Natural killer cell (primary cell): ENCODE results near the gene MAD1L1. TPM values are rescaled to one million over a fixed set of nuclear protein-coding genes. Genes with fewer than 3 reads are reported as not detected.

Experiments used
- ATAC-seq, 3 donors: fragments of 150-1000 bp in 2 of 3; fragments of 200-7000 bp in 1 of 3; cut with Tn5 transposase; 1 replicate in 1 of 3; 2 replicates in 2 of 3; pipeline ENCODE4 v1.10.0; 2021; ENCODE audit warnings: mild to moderate bottlenecking in 2 of 3, moderate library complexity in 2 of 3
- DNase-seq, 2 donors: peaks; one replicate each; pipeline versions ENCODE4 v3.0.0 to v3.0.0-alpha.2; 2013 to 2021; ENCODE audit warnings: mixed read lengths in 1 of 2
- H3K27ac ChIP-seq: one replicate; pipeline ENCODE4 v1.5.1; 2013; ENCODE audit warnings: mild to moderate bottlenecking, low read length
- H3K27me3 ChIP-seq: one replicate; pipeline ENCODE4 v1.6.1; 2013; ENCODE audit warnings: low read length; ENCODE audit not compliant: control insufficient read depth, insufficient read depth
- H3K36me3 ChIP-seq: one replicate; pipeline ENCODE4 v1.6.1; 2013; ENCODE audit warnings: low read length; ENCODE audit not compliant: control insufficient read depth, insufficient read depth
- H3K4me1 ChIP-seq: one replicate; pipeline ENCODE4 v1.6.1; 2013; ENCODE audit warnings: low read length; ENCODE audit not compliant: control insufficient read depth, insufficient read depth
- H3K4me3 ChIP-seq: one replicate; pipeline ENCODE4 v1.5.1; 2013; ENCODE audit warnings: low read length
- H3K9me3 ChIP-seq: one replicate; pipeline ENCODE4 v1.6.1; 2013; ENCODE audit warnings: low read length; ENCODE audit not compliant: control insufficient read depth, insufficient read depth
- H3K27ac Mint-ChIP-seq, 2 donors: one replicate each; pipeline ENCODE4 v1.8.0; 2022; ENCODE audit warnings: mild to moderate bottlenecking in 2 of 2, mixed read lengths in 2 of 2, moderate library complexity in 1 of 2
- H3K27me3 Mint-ChIP-seq, 2 donors: one replicate each; pipeline ENCODE4 v1.8.0; 2022; ENCODE audit warnings: low read depth in 2 of 2, mixed read lengths in 2 of 2
- H3K36me3 Mint-ChIP-seq: one replicate; pipeline ENCODE4 v1.8.0; 2022; ENCODE audit warnings: mixed read lengths
- H3K4me1 Mint-ChIP-seq, 2 donors: one replicate each; pipeline ENCODE4 v1.8.0; 2022; ENCODE audit warnings: mixed read lengths in 2 of 2
- H3K4me3 Mint-ChIP-seq: one replicate; pipeline ENCODE4 v1.8.0; 2022; ENCODE audit warnings: mild to moderate bottlenecking, moderate library complexity, mixed read lengths
- H3K9me3 Mint-ChIP-seq, 2 donors: one replicate each; pipeline ENCODE4 v1.8.0; 2022; ENCODE audit warnings: mixed read lengths in 2 of 2
- WGBS: methylation state at CpG from one replicate; pipeline ENCODE4 v1.1.7; 2013; ENCODE audit warnings: missing lambda C conversion rate; ENCODE audit not compliant: insufficient coverage; 5-methylcytosine and 5-hydroxymethylcytosine counted together
- intact Hi-C: fragments of 100-400 bp; cut with micrococcal nuclease; formaldehyde crosslinking; loops from one replicate; pipeline ENCODE4 v1.14.2; 2022
- total RNA-seq, 4 donors: library from RNA; stranded (reverse); fragments of 120-200 nt in 1 of 4; gene quantifications; one replicate each; pipeline versions ENCODE4 v1.2.3 to v1.2.4, GENCODE V29; 2013 to 2022
- TF ChIP-seq, protein P1 (sequence below): fragments of 200-600 bp; IDR thresholded peaks from one replicate; pipeline ENCODE4 v1.8.0; 2022; ENCODE audit warnings: antibody characterized with exemption

MAD1L1 gene
- total RNA-seq, 3 donors from 2014 or later (not counting 1 experiment from before 2014, with no cell fraction given) = 53.6 to 81.2 (median 77.4) TPM

DNA sequence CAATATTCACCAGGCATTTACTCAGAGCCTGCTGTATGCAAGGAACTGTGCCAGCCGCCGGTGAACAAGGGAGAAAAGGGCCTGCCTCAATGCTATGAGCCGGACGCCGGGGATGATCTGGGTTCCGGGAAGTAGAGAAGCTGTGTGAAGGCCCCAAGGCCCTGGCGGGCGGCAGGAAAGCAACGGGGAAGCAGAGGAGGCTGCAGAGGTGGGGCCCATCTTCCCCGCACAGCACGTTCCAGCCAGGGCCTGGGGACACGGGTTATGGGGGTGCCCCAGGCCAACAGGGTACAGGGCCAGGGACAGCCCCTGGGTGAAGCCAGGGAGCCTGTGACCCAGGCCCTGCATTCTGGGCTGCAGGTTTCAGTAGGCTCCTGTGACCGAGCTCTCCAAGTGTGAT lies 179.3 kb downstream of the MAD1L1 start:
- intact Hi-C loops = no loop called here
- Histone ChIP-seq H3K27me3 (no peaks in the 10 kb centered on the region), H3K36me3 (no peaks in the 10 kb centered on the region), H3K9me3 (peaks cover 6% of the 10 kb centered on the region), H3K27ac (no peak overlapping the region), H3K4me3 (no peak overlapping the region), H3K4me1 (peaks cover 30% of the 10 kb centered on the region)
- Mint-ChIP-seq H3K36me3 (no peaks in the 10 kb centered on the region), H3K27ac (no peak overlapping the region), H3K4me3 (no peak overlapping the region), H3K4me1 (peaks cover 39 to 41% of the 10 kb centered on the region in 2 donors), H3K9me3 (no peaks in the 10 kb centered on the region), H3K27me3 (peaks cover 14 to 26% of the 10 kb centered on the region in 2 donors)
- TF ChIP-seq, protein P1, sequence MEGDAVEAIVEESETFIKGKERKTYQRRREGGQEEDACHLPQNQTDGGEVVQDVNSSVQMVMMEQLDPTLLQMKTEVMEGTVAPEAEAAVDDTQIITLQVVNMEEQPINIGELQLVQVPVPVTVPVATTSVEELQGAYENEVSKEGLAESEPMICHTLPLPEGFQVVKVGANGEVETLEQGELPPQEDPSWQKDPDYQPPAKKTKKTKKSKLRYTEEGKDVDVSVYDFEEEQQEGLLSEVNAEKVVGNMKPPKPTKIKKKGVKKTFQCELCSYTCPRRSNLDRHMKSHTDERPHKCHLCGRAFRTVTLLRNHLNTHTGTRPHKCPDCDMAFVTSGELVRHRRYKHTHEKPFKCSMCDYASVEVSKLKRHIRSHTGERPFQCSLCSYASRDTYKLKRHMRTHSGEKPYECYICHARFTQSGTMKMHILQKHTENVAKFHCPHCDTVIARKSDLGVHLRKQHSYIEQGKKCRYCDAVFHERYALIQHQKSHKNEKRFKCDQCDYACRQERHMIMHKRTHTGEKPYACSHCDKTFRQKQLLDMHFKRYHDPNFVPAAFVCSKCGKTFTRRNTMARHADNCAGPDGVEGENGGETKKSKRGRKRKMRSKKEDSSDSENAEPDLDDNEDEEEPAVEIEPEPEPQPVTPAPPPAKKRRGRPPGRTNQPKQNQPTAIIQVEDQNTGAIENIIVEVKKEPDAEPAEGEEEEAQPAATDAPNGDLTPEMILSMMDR = no peak
- 96% methylated on average over 13 of the region's 13 CpGs for WGBS
- DNase-seq (no peak), ATAC-seq (no peak)

DNA sequence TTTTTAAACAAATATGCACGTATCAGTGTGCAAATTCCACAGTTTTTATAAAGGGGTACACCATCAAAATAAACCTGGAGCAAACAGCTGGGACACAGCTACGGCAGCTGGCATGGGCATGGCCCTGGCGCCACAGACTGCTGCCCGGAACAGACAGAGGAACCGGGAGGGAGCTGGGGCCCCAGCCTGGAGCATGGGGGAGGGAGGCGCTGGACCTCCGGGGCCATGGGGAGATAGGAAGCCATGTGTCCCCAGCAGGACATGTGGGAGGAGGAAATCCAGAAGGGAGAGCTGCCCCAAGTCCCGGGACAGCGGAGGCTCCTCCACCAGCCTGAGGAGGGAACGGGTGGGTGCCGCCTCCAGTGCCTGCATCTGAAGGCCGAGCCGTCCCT lies 180.1 kb downstream of the MAD1L1 start:
- H3K9me3 ChIP-seq = peaks cover 6% of the 10 kb centered on the region
- Mint-ChIP-seq H3K27me3 (peaks cover 16 to 24% of the 10 kb centered on the region in 2 donors), H3K9me3 (no peaks in the 10 kb centered on the region), H3K4me3 (no peak overlapping the region), H3K27ac (no peak overlapping the region), H3K4me1 (peaks cover 47 to 48% of the 10 kb centered on the region in 2 donors), H3K36me3 (no peaks in the 10 kb centered on the region)
- H3K4me1 ChIP-seq = peaks cover 37% of the 10 kb centered on the region
- H3K27ac ChIP-seq = no peak overlapping the region
- no peak for ATAC-seq
- no peaks in the 10 kb centered on the region for H3K36me3 ChIP-seq
- no peaks in the 10 kb centered on the region for H3K27me3 ChIP-seq
- TF ChIP-seq, protein P1 = no peak
- H3K4me3 ChIP-seq = no peak overlapping the region
- WGBS = 95% methylated on average over 13 of the region's 13 CpGs
- DNase-seq = no peak
- intact Hi-C loops = no loop called here

DNA sequence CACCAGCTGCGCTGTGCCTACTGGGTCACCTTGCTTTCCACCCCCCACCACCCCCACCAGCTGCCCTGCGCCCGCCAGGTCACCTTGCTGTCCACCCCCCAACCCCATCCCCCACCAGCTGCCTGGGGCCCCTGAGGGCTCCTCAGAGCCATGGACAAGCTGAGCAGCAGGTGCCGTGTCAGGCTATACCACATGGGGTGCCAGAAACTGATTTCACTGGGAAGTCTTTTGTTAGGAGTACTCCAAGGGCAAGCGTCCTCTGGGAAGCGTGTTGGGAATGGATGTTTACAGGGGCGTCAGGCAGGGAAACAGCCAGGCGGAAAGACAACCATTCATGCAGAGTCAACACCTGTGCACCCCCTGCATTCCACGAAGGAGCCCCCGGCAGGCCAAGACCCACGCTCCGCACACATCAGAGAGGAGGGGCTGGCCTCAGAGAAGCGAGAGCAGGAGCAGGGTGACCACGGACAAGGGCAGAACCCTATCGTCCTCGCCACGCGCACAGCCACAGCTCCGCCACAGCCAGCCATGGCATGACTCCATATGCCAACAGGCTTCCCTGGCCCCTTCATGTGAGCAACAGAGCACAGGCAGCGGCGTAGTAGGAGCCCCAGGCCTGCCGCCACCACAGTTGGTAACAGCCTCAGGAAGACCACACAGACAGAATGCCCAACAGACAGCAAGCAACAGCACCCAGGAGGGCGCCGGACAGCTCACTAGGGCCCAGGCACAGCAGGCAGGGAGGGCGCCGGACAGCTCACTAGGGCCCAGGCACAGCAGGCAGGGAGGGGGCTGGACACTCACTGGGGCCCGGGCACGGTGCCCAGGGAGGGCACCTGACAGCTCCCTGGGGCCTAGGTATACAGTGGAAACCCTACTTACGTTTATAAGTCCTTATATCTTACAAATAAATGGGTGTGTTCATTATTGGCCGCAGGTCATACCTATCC lies 180.8 kb downstream of the MAD1L1 start:
- ATAC-seq = no peak
- Histone ChIP-seq H3K27me3 (no peaks in the 10 kb centered on the region), H3K4me3 (no peak overlapping the region), H3K4me1 (peaks cover 39% of the 10 kb centered on the region), H3K36me3 (no peaks in the 10 kb centered on the region), H3K27ac (no peak overlapping the region), H3K9me3 (peaks cover 6% of the 10 kb centered on the region)
- intact Hi-C loops = no loop called here
- TF ChIP-seq, protein P1 = no peak
- H3K36me3 Mint-ChIP-seq = no peaks in the 10 kb centered on the region
- WGBS = 91% methylated on average over 26 of the region's 30 CpGs
- no peak for DNase-seq
- H3K4me3 Mint-ChIP-seq = no peak overlapping the region
- peaks cover 19 to 20% of the 10 kb centered on the region in 2 donors for H3K27me3 Mint-ChIP-seq
- H3K27ac Mint-ChIP-seq = no peak overlapping the region
- H3K9me3 Mint-ChIP-seq = no peaks in the 10 kb centered on the region
- peaks cover 51 to 53% of the 10 kb centered on the region in 2 donors for H3K4me1 Mint-ChIP-seq
